Ishikawa (cell line): ENCODE measurements around the gene TMEM232.

ENCODE experiments used
- CREB1 ChIP-seq: IDR thresholded peaks from 2 replicates; pipeline ENCODE4 v1.6.1; 2012; ENCODE audit warnings: low read depth
- EGR1 ChIP-seq: IDR thresholded peaks from 2 replicates; pipeline ENCODE4 v1.6.1; 2012
- EP300 ChIP-seq: IDR thresholded peaks from 2 replicates; pipeline ENCODE4 v1.6.1; 2012; ENCODE audit warnings: borderline replicate concordance
- FOXM1 ChIP-seq: IDR thresholded peaks from 2 replicates; pipeline ENCODE4 v1.6.1; 2012; ENCODE audit warnings: low read depth, borderline replicate concordance
- REST ChIP-seq: IDR thresholded peaks from 2 replicates; pipeline ENCODE4 v1.6.1; 2012; ENCODE audit warnings: low read depth, mild to moderate bottlenecking
- TAF1 ChIP-seq: IDR thresholded peaks from 2 replicates; pipeline ENCODE4 v1.6.1; 2012; ENCODE audit warnings: low read depth, mild to moderate bottlenecking
- TEAD4 ChIP-seq: IDR thresholded peaks from 2 replicates; pipeline ENCODE4 v1.6.1; 2012
- YY1 ChIP-seq: IDR thresholded peaks from 2 replicates; pipeline ENCODE4 v1.6.1; 2012; ENCODE audit warnings: low read depth

- TF ChIP-seq CREB1 = no peak
- TF ChIP-seq YY1 = no peak
- no peak for TF ChIP-seq FOXM1
- no peak for TF ChIP-seq REST
- TF ChIP-seq TAF1 = no peak
- no peak for TF ChIP-seq TEAD4
- TF ChIP-seq EGR1 = no peak
- no peak for TF ChIP-seq EP300
Measured at GRCh38 chr5:110477911-110478310, 248.6 kb downstream of the TMEM232 start.
